ENCODE results near the gene ETV3.
"Not testable (repeated sequence)": the region's sequence is repeated elsewhere in the genome, so short reads cannot be mapped to it uniquely, and the experiment has no call there.

ETV3 gene

DNA sequence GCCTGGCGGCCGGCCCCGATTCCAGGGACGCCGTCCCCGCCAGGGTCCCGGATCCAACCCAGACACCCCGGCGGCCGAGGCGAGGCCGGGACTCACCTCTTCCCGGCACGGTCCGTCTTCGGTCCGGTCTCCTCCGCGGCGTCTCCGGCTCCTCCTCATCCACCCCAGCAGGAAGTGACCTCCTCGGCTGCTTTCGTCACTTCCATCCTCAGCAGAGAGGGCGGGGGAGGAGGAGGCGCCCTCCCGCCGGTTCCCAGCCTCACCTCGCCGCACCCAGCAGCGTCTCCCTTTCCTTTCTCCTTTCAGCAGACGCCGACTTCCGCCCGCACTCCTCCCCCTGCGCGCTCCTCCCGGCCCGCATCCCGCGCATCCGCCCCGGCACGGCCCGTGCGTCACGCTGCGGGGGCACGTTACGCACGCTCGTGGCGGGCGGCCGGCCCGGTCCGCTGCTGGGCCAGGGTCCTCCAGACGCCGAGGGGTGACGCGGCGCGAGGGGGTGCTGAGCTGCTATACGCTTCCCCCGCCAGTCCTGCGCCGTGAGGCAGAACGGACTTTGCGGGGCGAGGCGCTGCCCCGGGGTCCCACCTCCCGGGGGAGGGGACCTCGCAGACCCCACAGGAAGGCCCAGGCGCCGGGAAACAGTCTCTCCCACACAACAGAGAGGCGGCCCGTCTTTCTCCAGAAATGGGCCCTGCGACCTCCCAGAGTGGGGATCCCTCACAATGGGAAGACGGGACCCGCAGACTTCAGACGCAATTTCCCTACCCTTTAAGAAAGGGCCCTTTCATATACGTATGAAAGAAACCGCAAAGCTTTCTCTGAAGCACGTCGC lies at the start of gene ETV3:
Gene ETV3 (minus strand): TSS at position 176 of the 832 bp plus-strand sequence. CDS start 2,043 bp downstream, outside the sequence.
- DNase-seq (ENCODE audit: low read depth) = peak; percentile 65

DNA sequence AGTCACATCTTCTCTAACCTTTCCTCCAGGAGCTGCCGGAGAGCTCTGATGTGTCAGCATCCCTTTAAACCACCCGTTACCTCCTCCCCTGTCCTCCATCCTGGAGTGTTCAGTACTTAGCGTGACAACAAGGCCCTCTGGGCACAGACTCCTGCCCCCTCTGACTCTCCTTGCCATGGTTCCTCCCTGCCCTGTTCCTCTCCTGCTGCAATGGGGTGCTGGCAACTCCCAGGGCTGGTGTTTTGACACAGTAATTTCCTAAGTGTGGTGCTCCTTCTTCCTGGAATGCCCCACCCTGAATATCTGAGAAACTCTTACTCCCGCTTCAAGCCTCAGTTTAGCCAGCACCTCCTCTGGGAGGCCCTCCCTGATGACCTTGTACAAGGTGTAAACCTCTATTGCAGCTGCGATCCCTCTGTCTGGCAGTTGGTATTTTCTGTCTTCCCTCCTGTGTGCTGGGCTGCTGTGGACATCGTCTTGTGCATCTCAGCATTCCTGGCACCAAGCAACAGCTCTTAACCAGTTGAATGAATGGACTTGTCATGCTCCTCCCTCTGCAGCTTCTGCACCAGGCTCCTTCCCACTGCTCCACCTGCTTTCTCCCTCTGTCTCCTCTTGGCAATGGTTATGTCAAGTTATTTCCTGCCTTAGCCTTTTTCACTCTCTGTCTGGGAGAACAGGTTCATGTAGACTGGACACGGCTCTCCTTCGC lies 48.2 kb upstream of the ETV3 start:
- DNase-seq (ENCODE audit: low read depth) = no peak

DNA sequence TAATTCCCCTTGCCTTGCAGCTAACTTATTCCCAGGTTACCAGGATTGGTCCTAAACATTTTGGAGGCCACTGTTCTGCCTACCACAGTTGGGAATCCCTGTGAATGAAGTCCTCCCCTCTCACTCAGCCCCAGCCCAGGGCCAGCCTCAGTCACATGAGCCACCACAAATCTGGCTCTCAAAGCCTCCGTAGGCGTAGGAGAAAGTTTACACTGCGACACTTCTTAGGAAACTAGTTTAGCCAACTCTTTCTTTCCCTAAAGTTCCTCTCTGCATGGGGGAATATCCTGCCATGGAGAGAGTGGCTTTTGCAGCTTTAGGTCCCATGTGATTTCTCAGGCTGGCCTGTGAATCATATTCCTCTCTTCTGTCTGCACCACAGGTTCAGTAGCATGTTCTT lies 45.7 kb upstream of the ETV3 start:
- DNase-seq (ENCODE audit: low read depth) = no peak

DNA sequence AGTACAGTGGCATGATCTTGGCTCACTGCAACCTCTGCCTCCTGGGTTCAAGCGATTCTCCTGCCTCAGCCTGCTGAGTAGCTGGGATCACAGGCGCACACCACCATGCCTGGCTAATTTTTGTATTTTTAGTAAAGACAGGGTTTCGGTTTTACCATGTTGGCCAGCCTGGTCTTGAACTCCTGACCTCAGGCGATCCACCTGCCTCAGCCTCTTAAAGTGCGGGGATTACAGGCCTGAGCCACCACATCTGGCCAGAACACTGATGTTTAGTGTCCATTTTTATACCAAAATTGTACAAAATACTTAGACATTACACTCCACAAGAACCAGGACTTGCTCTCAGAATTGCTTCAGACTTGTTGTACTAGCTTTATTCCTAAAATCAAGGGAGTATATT lies 44.2 kb upstream of the ETV3 start:
- not testable (repeated sequence) for DNase-seq (ENCODE audit: low read depth)

DNA sequence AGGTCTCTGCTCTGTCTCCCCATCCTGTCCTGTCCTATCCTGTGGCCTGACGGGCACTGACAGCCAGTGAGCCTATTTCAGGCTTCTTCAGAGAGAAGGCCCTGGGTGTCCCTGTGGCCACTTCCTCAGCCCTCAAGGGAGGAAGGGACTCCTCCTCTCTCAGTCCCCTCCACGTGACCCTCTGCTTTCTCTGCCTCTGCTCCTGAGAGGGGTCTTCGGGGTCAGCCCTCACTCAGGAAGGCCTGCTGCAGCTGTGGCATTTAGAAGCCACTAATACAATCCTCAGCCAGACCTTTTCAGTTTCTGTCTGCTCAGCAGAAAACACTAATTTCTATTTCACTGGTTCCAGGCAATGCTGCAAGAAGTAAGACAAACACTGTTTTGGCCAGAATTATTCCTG lies 43.6 kb upstream of the ETV3 start:
- no peak for DNase-seq (ENCODE audit: low read depth)

DNA sequence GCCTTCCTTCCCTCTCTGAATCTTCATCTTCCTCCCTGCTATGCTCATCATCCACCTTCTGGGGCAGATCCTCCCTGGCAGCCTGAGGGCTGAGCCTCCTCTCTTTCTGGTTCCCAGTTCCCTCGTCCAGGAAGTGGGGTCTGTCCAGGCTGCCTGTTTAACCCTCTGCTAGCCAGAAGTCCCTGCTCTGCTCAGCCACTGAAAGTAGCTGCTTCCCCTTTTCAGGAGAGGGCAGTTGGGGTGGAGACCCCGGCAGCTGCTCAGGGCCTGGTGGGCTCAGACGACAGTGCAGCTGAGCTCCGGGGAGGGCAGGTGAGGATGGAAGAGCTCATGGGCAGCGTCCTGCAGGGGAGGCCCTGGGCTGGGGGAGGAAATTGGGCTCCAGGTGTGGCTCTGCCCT lies 43.1 kb upstream of the ETV3 start:
- DNase-seq (ENCODE audit: low read depth) = no peak

DNA sequence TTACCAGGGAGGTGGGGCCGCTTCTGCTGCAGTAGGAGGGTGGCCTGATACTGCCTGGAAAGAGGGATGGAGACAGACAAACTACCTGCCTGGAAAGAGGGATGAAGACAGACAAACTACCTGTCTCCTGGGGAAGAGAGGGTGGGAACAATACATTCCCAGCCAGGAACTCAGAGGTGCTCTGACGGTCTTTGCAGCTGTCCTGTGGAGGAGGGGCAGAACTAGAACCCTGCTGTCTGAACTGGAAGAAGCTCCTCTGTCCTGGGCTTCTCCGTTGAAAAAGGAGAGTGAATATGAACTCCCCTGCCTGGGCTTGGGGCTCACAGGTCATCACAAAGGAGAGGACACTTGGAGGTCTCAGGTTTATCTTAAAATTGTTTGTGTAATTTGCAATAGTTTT lies 40.3 kb upstream of the ETV3 start:
- no peak for DNase-seq (ENCODE audit: low read depth)

DNA sequence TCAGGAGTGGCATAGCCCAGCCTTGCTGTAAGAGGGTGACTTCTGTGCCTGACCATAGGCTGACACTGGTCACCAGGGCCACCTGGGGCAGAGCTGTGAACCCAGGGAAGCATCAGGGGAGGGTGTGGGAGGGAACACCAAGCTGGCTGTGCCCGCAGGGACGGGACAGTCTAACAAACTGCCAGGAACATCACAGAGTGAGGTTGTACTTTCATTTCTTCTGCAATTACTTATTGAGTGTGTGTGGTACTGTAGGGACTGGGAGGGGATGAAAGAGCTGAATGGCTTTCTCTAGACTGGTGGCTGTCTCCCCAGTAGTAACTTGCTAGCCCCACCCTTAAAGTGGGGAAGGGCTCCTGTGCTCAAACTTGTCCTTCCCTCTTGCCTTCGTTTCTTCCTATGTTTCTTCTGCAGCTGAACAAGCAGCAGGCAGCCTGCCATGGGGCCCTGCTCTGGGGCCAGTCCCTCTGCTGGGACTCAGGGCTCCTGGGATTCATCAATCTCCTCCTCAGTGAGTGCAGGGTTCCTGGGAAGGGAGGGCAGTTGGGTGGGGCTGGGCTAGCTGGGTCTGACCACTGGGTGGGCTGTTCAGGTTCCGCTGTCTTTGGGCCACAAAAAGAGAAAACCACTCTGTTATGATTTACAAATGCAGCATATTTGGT lies 39.7 kb upstream of the ETV3 start:
- no peak for DNase-seq (ENCODE audit: low read depth)

DNA sequence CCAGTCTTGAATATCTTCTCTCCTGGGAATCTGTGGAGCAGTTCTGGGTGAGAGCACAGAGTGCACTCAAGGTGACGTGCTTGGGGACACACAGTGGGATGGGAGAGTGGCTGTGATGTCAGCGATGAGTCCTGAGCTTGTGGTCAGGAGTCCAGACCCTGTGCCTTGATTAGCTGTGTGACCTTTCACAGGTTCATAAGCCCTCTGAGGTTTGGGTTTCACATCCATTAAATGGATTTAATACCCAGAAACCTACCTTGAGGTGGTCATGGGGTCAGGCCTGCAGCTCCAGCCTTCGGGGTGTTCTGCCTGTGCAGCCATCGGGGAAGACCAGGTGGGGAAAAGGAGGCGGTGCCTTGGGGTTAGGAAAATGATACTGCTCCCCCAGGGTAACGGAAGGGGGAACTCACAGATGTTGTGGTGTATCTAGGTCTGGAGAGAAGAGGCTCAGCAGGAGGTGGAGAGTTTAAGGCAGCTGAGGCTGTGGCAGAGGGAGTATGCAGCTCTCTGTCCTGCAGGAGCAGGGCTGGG lies 38.5 kb upstream of the ETV3 start:
- DNase-seq (ENCODE audit: low read depth) = no peak

DNA sequence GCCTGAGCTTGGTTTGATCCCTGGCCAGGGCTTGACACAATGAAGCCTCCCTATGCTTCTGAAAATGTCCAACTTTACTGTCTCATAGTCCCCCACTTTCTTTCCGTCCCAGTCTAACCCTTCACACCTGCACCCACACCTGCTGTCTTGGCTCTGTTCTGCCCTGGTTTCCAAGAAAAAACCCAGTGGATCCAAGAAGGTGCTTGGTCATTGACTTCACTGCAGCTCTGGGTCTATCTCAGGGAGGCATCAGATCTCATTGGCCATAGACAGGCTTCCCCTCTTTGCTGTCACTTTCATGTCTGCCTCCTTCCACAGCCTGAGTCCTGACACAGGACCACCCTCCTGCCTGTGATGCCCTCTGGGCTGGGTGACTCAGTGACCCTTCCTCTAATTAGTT lies 37.8 kb upstream of the ETV3 start:
- no peak for DNase-seq (ENCODE audit: low read depth)

DNA sequence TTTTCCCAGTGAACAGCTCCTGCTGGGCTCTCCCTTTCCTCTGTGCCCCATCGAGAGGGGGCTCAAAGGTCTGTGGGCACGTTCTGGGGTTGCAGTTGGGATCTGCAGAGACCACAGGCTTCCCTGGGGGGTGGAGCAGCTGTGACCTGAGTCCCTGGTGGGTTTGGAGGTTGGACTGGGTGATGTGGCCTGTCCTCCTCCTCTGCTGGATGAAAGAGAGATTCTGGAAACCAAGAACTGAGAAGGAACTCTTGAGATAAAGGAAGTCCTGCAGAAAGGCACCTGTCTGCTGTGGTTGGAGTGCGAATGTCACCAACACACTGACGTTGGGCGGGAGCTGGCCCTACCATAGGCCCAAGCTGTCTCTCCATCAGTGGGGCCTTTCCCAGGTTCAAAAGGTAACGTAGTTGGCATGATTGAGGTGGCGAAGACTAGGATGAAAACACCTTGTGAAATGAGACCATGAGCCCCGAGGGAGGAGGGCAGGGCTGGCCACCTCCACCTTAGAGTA lies 35.8 kb upstream of the ETV3 start:
- DNase-seq (ENCODE audit: low read depth) = no peak

DNA sequence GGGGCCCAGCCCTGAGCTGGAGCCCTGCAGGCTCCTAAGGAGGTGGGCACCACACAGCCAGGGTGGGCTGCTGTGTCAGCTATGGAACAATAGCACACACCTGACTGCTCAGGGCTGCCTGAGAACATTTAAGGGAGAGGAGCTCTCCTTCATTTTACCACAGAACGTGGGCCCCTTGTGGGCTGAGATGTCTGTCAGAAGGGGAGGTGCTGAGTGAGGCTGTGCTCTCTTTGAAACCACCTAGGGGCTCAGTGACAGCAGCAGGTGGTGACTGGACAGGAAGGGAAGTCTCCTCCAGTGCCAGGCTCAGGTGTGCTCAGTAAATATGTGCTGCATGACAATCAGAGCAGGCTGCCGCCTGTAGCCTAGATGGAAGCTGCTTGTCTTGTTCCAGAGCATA lies 35.0 kb upstream of the ETV3 start:
- not testable (repeated sequence) for DNase-seq (ENCODE audit: low read depth)

DNA sequence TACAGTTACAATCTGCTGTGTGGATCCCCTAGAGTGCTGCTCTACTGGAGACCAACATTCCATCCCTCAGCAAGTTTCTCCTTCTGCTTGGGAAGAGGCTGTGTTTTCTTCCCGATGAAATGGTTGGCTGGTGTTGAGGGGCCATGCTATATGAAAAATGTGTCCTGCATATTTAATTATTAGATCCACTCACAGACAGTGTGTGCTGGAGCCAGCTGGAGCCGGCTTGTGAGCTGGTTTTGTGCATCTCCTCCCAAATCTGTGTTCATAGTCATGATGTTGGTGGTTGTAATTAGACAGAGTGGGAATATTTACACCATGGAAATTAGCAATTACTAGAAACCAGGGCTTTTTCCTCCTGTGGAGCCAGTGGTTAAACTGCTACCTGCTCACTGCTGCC lies 34.4 kb upstream of the ETV3 start:
- not testable (repeated sequence) for DNase-seq (ENCODE audit: low read depth)

DNA sequence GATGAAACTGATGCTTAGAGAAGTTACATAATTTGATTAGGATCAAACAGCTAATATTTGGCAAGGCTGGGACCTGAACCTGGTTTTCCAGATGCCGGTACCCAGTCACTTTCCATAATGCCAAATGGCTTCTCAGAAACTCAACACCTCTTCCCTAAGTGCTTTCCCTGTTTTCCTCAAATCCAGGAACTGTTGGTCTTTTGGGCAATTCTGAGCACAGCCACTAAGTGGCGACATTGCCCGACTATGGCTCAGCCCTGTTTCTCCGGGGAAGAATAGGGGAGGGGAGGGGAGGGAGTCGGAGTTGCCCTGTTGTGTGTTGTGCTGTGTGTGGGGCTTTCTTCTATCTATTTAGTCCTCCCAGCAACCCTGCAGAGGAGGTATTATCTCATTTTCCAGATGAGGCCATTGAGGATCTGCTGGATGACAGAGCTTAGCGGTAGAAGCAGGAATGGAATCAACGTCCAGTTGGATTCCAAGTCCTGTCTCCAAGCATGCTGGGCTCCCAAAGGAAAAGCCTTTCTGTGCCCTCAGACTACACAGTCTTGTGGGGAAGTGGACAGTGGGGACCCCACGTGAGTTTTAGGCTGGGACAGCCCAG lies 33.8 kb upstream of the ETV3 start:
- not testable (repeated sequence) for DNase-seq (ENCODE audit: low read depth)

DNA sequence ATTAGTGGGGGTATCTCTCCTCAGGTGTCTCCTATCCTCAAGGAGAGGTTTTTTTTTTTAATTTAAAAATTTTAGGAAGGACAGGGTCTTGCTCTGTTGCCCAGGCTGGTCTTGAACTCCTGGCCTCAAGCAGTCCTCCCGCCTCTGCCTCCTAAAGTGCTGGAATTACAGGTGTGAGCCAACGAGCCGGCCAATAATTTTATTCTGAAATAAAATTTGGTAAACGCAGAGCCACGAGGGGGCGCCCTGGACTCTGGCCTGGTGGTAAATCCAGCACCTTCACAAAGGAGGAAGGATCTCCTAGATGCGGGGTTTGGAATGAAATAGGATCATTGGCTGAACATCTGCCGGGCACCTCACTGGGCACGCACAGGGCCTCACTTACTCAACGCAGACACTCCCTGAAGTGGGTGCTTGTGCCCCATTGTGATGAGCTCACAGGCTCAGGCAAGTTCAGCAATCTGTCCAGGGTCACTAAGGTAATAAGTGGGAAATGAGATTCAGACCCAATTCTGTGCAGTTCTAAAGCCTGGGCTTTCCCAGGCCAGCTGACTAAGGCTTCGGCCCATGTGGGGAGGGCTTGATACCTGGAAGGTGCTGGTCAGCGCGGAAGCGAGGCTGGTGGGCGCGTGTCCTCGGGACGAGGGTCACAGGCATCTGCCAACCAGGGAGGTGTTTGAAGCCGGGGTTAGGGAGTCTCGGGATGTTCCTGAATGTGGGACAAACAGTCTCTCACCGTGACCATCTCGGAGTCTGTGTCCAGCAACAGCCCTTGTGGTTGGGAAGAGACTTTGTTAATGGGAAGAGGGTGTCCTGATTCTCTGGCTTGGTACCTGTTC lies 32.7 kb upstream of the ETV3 start:
- no peak for DNase-seq (ENCODE audit: low read depth)

DNA sequence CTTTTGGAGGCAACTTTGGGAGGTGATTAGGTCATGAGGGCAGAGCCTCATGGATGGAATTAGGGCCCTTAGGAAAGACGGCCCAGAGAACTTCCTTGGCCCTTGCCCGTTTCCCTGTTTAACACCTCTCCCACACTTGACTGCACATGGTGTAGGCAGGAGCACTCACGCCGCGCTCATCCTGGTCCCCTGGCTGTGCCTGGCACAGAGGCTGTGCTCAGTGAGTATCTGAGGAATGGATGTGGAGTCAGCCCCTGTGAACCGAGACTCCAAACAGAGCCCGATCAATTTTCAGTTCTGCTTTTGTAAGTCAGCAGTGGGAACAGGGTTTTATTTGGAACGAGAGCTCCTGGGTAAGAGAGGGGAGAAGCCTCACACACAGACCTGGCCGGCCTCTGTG lies 29.8 kb upstream of the ETV3 start:
- no peak for DNase-seq (ENCODE audit: low read depth)

DNA sequence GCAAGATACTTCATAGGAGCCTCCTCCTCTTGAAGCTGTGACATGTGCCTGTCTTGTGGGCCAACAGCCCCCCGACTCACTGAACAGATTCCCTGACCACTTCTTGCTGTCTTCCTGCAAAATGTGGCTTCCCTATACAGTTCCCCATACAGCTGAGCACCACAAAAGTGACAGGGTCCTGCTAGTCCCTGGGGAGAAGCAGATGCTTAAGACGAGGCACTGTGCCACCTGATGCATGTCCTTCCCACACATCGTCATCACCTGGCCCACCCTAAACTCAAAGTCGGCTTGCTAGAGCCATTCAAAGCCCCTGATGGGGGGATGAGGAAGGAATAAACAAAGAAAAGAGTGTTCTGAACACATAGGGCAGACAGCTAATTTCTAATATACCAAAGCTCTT lies 29.2 kb upstream of the ETV3 start:
- no peak for DNase-seq (ENCODE audit: low read depth)

DNA sequence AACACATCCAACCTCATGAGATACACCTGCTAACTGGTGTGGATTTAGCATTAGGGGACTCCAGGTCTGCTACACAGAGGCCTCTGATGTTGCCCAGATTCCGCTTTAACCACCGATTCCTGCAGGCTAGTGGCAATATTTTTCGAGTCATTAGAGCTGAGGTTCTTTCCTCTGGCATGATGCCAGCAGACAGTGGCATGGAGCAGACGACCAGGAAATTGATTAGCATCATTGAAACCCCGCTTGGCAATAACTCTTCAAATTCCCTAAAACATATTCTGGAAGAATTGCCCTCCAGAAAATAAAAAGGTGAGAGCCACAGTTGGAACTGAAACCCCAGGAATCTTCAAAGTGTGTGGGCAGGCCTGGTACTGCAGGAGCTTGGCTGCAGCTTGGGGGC lies 28.4 kb upstream of the ETV3 start:
- no peak for DNase-seq (ENCODE audit: low read depth)

DNA sequence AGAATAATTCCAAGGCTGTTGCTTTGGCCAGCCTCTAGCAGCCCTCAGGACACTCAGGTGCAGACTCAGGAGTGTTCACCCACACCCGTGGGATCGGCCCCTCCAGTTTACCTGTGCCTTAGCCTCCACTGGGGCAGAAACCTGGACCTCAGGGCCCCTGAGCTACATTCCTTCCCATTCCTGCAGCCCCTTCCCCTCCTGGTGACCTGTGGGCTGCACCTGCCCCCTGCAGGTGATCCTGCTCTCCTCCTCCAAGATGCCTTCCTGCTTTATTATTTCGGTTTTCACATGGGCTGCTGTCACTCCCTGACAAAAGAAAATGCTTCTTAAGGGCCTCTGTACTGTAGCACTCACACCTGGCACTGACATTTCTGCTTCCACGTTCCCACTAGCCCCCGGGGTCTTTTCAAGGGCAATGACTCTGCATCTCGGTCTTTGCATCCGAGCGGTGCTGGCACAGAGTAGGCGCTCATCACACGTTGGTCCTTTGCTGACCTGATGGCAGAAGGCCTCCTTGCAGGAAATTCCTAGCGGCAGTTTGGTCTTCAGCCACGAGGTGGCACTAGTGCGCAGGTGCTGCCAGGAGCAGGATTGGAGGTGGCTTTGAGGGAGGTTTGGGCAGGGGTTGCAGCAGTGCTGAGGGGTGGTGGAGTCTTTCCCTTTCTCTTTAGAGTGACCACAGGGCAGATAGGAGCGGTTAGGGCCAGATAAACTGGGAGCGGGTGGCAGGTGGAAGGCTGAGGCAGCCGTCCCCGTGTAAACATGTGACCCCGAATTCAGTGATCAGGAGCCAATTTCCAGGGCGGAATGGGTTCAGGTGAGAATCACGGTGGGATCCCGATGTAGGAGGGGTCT lies 25.3 kb upstream of the ETV3 start:
- DNase-seq (ENCODE audit: low read depth) = peak; percentile 54

DNA sequence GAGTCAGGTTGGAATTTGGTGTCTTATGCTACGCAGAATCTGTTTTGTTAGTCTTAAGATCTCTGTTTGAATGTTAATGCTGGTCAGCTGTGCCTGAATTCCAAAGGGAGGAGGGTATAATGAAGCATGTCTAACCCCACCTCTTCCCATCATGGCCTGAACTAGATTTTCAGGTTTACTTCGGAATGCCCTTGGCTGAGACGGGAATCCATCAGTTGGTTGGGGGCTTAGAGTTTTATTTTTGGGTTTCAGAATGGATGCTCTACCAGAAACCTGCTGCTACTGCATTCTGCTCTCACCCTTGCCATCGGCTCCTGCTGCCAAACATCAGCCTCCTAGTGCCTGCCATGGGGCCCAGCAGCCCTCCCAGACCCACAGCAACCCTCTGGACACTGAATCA lies 24.1 kb upstream of the ETV3 start:
- no peak for DNase-seq (ENCODE audit: low read depth)
